PC-9 (cell line): Measurements from ENCODE around the gene CDKN2B-AS1. TPM values are rescaled to one million over a fixed set of nuclear protein-coding genes. Genes with fewer than 3 reads are reported as not detected.

Experiments used
- BruUV-seq: library from RNA; stranded (reverse); fragments of 400-500 nt; replicated peaks from 2 replicates; lab custom pipeline; 2021; lab: Mats Ljungman, UMichigan
- CTCF ChIA-PET: fragments of 300-600 bp; sonication (Branson Sonifier 250); formaldehyde crosslinking; loops from one replicate; lab custom pipeline; 2022; ENCODE audit warnings: antibody characterized with exemption; lab: Charles Lee
- POLR2A ChIA-PET: fragments of 300-600 bp; sonication (Branson Sonifier 250); formaldehyde crosslinking; loops from one replicate; lab custom pipeline; 2022; ENCODE audit warnings: antibody characterized with exemption; ENCODE audit not compliant: unreplicated experiment; lab: Charles Lee
- DNase-seq, 2 experiments: peaks; one replicate each; pipeline versions ENCODE4 v3.0.0 to v3.0.0-alpha.2; 2015 to 2022; ENCODE audit warnings: mixed read lengths in 1 of 2
- H2AFZ ChIP-seq: fragments of 200-600 bp; sonication (generic); 2 replicates; pipeline ENCODE4 v1.8.1; 2017; ENCODE audit warnings: antibody characterized with exemption
- H3F3A ChIP-seq: fragments of 200-600 bp; sonication (generic); 2 replicates; pipeline ENCODE4 v1.8.1; 2017; ENCODE audit warnings: antibody characterized with exemption, mild to moderate bottlenecking, low read depth; ENCODE audit not compliant: insufficient read depth
- H3K27ac ChIP-seq: fragments of 200-600 bp; sonication (generic); 2 replicates; pipeline ENCODE4 v1.6.1; 2016; ENCODE audit warnings: mixed run types
- H3K27me3 ChIP-seq: fragments of 200-600 bp; sonication (generic); 2 replicates; pipeline ENCODE4 v1.6.1; 2016; ENCODE audit warnings: low read depth, mixed run types; ENCODE audit not compliant: insufficient read depth
- H3K36me3 ChIP-seq: fragments of 200-600 bp; sonication (generic); 2 replicates; pipeline ENCODE4 v1.6.1; 2016; ENCODE audit warnings: low read depth, mixed run types
- H3K4me1 ChIP-seq: fragments of 200-600 bp; sonication (generic); replicated peaks from 2 replicates; pipeline ENCODE4 v1.6.1; 2016; ENCODE audit warnings: mixed run types; ENCODE audit not compliant: insufficient read depth
- H3K4me2 ChIP-seq: fragments of 200-600 bp; sonication (generic); 2 replicates; pipeline ENCODE4 v1.6.1; 2017; ENCODE audit warnings: mixed run types
- H3K4me3 ChIP-seq: fragments of 200-600 bp; sonication (generic); 2 replicates; pipeline ENCODE4 v1.6.1; 2016; ENCODE audit warnings: mixed run types
- H3K79me2 ChIP-seq: fragments of 200-600 bp; sonication (generic); 2 replicates; pipeline ENCODE4 v1.6.1; 2017; ENCODE audit warnings: low read depth, mixed run types
- H3K9me2 ChIP-seq: fragments of 200-600 bp; sonication (generic); 2 replicates; pipeline ENCODE4 v1.8.1; 2017; ENCODE audit warnings: mild to moderate bottlenecking; ENCODE audit not compliant: insufficient read depth
- H3K9me3 ChIP-seq: fragments of 200-600 bp; sonication (generic); 2 replicates; pipeline ENCODE4 v1.8.1; 2016; ENCODE audit warnings: low read depth; ENCODE audit not compliant: insufficient read depth
- H4K20me1 ChIP-seq: fragments of 200-600 bp; sonication (generic); 2 replicates; pipeline ENCODE4 v1.8.1; 2017; ENCODE audit not compliant: insufficient read depth
- EZH2 ChIP-seq: fragments of 200-600 bp; sonication (generic); IDR thresholded peaks from 2 replicates; pipeline ENCODE4 v1.8.0; 2017; ENCODE audit warnings: antibody characterized with exemption, low read depth
- intact Hi-C: fragments of 100-400 bp; cut with micrococcal nuclease; formaldehyde crosslinking; loops from one replicate; pipeline ENCODE4 v1.10.0; 2022; ENCODE audit not compliant: unreplicated experiment
- total RNA-seq: library from RNA; stranded (reverse); gene quantifications from 2 replicates; pipeline ENCODE4 v1.2.3, GENCODE V29; 2021
- TF ChIP-seq, protein P1 (sequence below): fragments of 200-600 bp; sonication (generic); conservative IDR thresholded peaks from 2 replicates; pipeline ENCODE4 v1.6.1; 2017; ENCODE audit warnings: mixed run types, antibody characterized with exemption, mild to moderate bottlenecking, moderate library complexity

CDKN2B-AS1 gene
- total RNA-seq, 1 experiment from 2014 or later, result 11.6 TPM

DNA sequence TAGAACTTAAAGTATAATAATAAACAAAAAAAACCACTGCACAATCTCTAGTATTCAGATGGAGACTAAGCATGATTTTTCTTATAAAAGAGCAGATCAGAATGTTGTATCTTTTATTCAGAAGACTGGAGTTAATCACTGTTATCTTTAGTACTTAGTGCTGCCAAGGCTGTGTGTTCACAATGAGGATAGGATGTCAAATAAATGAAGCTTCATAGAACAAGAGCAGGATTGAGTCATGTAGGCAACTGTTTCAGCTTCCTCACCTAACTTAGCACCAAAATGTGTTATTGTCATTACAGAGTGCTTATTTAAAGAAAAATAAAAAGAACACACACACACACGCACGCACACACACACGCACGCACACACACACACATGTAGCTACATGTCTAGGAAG, 72.6 kb downstream of the CDKN2B-AS1 start:
- no peak overlapping the region for H3K4me2 ChIP-seq
- H2AFZ ChIP-seq, result no peak overlapping the region
- H3K9me2 ChIP-seq, result no peaks in the 10 kb centered on the region
- TF ChIP-seq EZH2, result no peak
- TF ChIP-seq, protein P1, sequence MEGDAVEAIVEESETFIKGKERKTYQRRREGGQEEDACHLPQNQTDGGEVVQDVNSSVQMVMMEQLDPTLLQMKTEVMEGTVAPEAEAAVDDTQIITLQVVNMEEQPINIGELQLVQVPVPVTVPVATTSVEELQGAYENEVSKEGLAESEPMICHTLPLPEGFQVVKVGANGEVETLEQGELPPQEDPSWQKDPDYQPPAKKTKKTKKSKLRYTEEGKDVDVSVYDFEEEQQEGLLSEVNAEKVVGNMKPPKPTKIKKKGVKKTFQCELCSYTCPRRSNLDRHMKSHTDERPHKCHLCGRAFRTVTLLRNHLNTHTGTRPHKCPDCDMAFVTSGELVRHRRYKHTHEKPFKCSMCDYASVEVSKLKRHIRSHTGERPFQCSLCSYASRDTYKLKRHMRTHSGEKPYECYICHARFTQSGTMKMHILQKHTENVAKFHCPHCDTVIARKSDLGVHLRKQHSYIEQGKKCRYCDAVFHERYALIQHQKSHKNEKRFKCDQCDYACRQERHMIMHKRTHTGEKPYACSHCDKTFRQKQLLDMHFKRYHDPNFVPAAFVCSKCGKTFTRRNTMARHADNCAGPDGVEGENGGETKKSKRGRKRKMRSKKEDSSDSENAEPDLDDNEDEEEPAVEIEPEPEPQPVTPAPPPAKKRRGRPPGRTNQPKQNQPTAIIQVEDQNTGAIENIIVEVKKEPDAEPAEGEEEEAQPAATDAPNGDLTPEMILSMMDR, result no peak
- no peaks in the 10 kb centered on the region for H3F3A ChIP-seq
- BruUV-seq, result no TSS peak
- CTCF ChIA-PET, result no interaction called here
- no peaks in the 10 kb centered on the region for H3K4me1 ChIP-seq
- H3K36me3 ChIP-seq, result no peaks in the 10 kb centered on the region
- no peak overlapping the region for H3K27ac ChIP-seq
- POLR2A ChIA-PET, result no interaction called here
- H3K4me3 ChIP-seq, result no peak overlapping the region
- H3K79me2 ChIP-seq, result no peaks in the 10 kb centered on the region
- H3K9me3 ChIP-seq, result no peaks in the 10 kb centered on the region
- intact Hi-C loops, result no loop called here
- H4K20me1 ChIP-seq, result no peaks in the 10 kb centered on the region
- DNase-seq, result no peak
- H3K27me3 ChIP-seq, result no peaks in the 10 kb centered on the region

DNA sequence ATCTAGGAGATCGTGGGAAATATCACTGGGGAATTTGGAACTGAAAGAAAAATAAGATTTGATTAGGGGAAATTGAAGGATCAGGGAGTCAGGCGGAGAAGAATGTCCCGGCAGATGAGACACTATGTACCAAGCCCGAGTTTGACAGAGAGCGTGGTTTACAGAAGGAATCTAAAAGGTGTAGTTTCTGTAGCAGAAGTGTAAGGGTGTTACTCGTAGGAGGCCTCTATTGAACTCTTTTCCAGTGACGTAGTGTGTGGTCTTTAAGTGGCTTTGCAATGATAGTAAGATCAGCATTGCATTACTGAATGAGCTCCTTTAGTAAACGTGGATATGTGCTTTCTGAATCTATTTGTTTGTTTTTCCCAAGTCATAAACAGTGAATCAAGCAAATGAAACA, 73.8 kb downstream of the CDKN2B-AS1 start:
- no peaks in the 10 kb centered on the region for H3K4me1 ChIP-seq
- H4K20me1 ChIP-seq, result no peaks in the 10 kb centered on the region
- H3K27ac ChIP-seq, result no peak overlapping the region
- CTCF ChIA-PET, result no interaction called here
- no peak overlapping the region for H3K4me3 ChIP-seq
- intact Hi-C loops, result no loop called here
- no peaks in the 10 kb centered on the region for H3K27me3 ChIP-seq
- POLR2A ChIA-PET, result interaction anchor here (0.6 kb wide), 1 partner anchor 17 kb away, joined by 5 read pairs; no protein-coding TSS in a partner anchor
- no peaks in the 10 kb centered on the region for H3K79me2 ChIP-seq
- TF ChIP-seq EZH2, result no peak
- TF ChIP-seq, protein P1, result no peak
- no TSS peak for BruUV-seq
- H3K4me2 ChIP-seq, result no peak overlapping the region
- H2AFZ ChIP-seq, result no peak overlapping the region
- H3K9me2 ChIP-seq, result no peaks in the 10 kb centered on the region
- H3K36me3 ChIP-seq, result no peaks in the 10 kb centered on the region
- DNase-seq, result no peak
- H3K9me3 ChIP-seq, result no peaks in the 10 kb centered on the region
- H3F3A ChIP-seq, result no peaks in the 10 kb centered on the region

- no peak for DNase-seq
- Histone ChIP-seq H3K79me2 (no peaks in the 10 kb centered on the region), H3K9me2 (no peaks in the 10 kb centered on the region), H3K4me2 (no peak overlapping the region), H3K4me1 (no peaks in the 10 kb centered on the region), H3K27me3 (no peaks in the 10 kb centered on the region), H3F3A (no peaks in the 10 kb centered on the region), H3K9me3 (no peaks in the 10 kb centered on the region), H4K20me1 (no peaks in the 10 kb centered on the region), H3K36me3 (no peaks in the 10 kb centered on the region), H3K4me3 (no peak overlapping the region), H3K27ac (no peak overlapping the region), H2AFZ (no peak overlapping the region)
- no peak for TF ChIP-seq EZH2
- TF ChIP-seq, protein P1, result no peak
- ChIA-PET CTCF (no interaction called here), POLR2A (no interaction called here)
- no TSS peak for BruUV-seq
- intact Hi-C loops, result no loop called here
These were observed 78.8 kb downstream of the CDKN2B-AS1 start for GRCh38 chr9:22073349-22073748.
